ENCODE results near the gene H3-3A. TPM values are rescaled to one million over a fixed set of nuclear protein-coding genes. Genes with fewer than 3 reads are reported as not detected.

H3-3A gene
- total and polyA plus RNA-seq, 10 donors = 362 to 1,089 (median 575) TPM

- intact Hi-C loops (cut with DNase I; ENCODE audit: low total_unique reads) = no loop called here
- DNase-seq = no peak
Measured at GRCh38 chr1:226063977-226064815, 1.7 kb downstream of the H3-3A start.

DNA sequence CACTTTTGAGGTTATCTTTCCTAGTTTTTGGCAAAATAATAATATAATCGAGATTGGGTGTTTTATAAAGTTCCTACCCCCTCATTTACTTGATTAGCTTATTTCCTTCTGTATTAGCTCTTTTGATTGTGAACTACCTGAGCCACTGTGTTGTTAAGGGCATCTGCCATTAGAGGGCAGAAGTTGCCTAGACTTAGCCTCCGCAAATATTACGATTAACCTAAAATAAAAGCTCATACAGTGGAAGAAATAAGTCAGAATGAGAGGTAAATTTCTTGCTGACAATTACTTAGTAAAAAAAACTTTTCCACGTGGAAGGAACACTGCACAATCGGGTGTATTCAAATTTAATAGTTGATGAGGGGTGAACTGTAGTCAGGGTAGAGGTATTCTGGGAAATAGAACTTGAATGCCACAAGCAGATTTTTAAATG, 2.3 kb downstream of the H3-3A start:
- Histone ChIP-seq H3K4me3 (peak overlapping the region; percentile 69 to 91 (median 77)), H3K27ac (peak overlapping the region in 7 of 8 donors; percentile 99 to 100 (median 100)), H3K27me3 (replicated peaks in 1 of 7) (no peaks in the 10 kb centered on the region), H3K36me3 (peaks cover 3 to 49% (median 41%) of the 10 kb centered on the region in 6 donors), H3K9me3 (no peaks in the 10 kb centered on the region), H3K4me1 (peaks cover 48 to 78% (median 71%) of the 10 kb centered on the region in 6 donors)
- intact Hi-C loops (cut with DNase I; ENCODE audit: low total_unique reads) = no loop called here
- no peak for DNase-seq
- TF ChIP-seq CTCF (IDR thresholded peaks at IDR 0.05 in 8 of 11, conservative IDR thresholded peaks at IDR 0.05 in 3 of 11) (peak in 9 of 11 experiments; percentile 41 to 78 (median 64)), POLR2A (IDR thresholded peaks at IDR 0.05) (no peak)
- 0 to 1% (median 0%) methylated on average over 5 of the region's 5 CpGs for WGBS, 5 donors

More at GRCh38 chr1:226063977-226064815, 1.7 kb downstream of the H3-3A start:
- Histone ChIP-seq H3K27me3 (replicated peaks in 1 of 7) (no peaks in the 10 kb centered on the region), H3K4me1 (peaks cover 48 to 77% (median 65%) of the 10 kb centered on the region in 6 donors), H3K27ac (peak overlapping the region; percentile 99 to 100 (median 100)), H3K4me3 (peak overlapping the region; percentile 69 to 91 (median 77)), H3K36me3 (peaks cover 3 to 49% (median 34%) of the 10 kb centered on the region in 6 donors), H3K9me3 (no peaks in the 10 kb centered on the region)
- TF ChIP-seq POLR2A (IDR thresholded peaks at IDR 0.05) (peak in 1 of 3 donors; percentile 2), POLR2AphosphoS5 (IDR thresholded peaks at IDR 0.05) (peak; percentile 17 to 75 (median 55)), CTCF (IDR thresholded peaks at IDR 0.05 in 8 of 11, conservative IDR thresholded peaks at IDR 0.05 in 3 of 11) (peak in 10 of 11 experiments; percentile 37 to 82 (median 68))
- 0 to 2% (median 1%) methylated on average over 17 of the region's 17 CpGs for WGBS, 5 donors

DNA sequence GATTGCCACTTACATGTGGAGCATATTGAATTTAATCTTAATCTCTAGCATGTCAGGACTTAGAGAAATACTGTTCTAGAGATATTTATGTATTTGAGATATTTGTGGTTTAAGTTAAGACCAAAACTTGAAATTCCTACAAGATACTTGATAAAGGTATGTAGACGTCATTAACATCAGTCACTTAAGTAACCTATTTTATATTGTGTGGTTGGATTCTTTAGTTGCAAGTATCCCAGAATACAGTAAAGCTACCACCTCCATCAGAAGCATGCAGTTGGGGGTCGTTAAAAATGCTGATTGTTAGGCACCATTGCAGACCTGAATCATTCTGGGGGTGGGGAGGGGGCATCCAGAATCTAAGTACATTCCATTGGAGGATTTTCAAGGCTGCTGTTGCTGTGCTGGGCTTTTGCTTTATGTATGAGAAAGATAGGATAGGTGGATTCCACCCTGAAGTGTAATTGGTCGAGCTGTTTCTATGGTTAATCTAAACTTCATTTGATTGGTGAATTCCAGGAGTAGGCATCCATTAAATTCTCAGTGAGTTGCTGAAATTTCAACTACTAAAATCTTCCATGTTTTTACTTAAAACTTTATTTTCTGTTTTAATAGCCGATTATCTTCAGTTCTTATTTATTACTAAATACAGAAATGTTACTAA, 4.0 kb downstream of the H3-3A start:
- WGBS, 5 donors = 50 to 64% (median 59%) methylated on average over 4 of the region's 4 CpGs
- Histone ChIP-seq H3K4me3 (peak overlapping the region in 2 of 8 donors; percentile 4 to 91), H3K4me1 (peaks cover 42 to 75% (median 68%) of the 10 kb centered on the region in 6 donors), H3K27ac (no peak overlapping the region), H3K27me3 (replicated peaks in 1 of 7) (no peaks in the 10 kb centered on the region), H3K36me3 (peaks cover 3 to 64% (median 54%) of the 10 kb centered on the region in 6 donors), H3K9me3 (no peaks in the 10 kb centered on the region)
- no peak for TF ChIP-seq POLR2A (IDR thresholded peaks at IDR 0.05)
- TF ChIP-seq CTCF (IDR thresholded peaks at IDR 0.05 in 8 of 11, conservative IDR thresholded peaks at IDR 0.05 in 3 of 11) = no peak
- no peak for TF ChIP-seq POLR2AphosphoS5 (IDR thresholded peaks at IDR 0.05)
- DNase-seq = no peak
- intact Hi-C loops (cut with DNase I; ENCODE audit: low total_unique reads) = no loop called here

Data from spleen (tissue), 11 donors.